NCI-H2227 (cell line): Measurements from ENCODE around the gene PLEKHG5.
"Not testable (repeated sequence)": the region's sequence is repeated elsewhere in the genome, so short reads cannot be mapped to it uniquely, and the experiment has no call there.

Experiments used
- DNase-seq: peaks from one replicate; lab custom pipeline; 2025; ENCODE audit not compliant: unreplicated experiment; lab: John Stamatoyannopoulos, UW

PLEKHG5 gene

DNA sequence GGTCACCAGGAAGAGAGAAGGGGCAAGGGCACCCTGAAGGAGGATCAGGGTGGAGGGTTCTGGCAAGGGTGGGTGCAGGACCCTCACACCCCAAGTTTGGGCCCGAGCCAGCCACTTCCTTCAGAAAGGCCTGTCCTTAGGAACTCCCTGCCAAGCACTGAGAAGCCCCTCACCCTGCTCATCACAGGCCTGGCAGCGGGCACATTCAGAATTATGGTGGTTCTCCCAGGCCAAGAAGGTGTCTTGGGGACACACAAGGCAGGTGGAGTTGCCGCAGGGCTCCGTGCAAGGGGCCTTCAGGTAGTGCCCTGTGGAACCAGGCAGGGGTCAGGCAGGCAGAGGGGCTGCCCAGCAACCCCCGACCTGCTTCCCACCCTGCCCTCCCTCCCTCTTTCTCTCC, 26.6 kb downstream of the PLEKHG5 start:
- DNase-seq, result no peak

DNA sequence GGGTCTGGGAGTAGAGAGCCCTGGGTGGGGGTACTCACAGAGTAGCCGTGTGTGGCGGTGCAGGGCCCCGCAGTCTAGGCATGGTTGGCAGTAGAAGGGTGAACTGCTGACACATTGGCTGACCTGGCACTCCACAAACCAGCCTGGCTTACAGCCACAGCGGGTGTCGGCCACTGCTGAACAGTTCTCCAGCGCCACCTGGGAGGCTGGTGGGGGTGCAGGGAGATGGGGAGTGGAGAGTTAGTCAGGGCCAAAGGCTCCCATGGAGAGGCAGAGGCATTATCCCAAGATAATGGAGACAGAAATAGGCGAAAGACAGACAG, 27.0 kb downstream of the PLEKHG5 start:
- no peak for DNase-seq

DNA sequence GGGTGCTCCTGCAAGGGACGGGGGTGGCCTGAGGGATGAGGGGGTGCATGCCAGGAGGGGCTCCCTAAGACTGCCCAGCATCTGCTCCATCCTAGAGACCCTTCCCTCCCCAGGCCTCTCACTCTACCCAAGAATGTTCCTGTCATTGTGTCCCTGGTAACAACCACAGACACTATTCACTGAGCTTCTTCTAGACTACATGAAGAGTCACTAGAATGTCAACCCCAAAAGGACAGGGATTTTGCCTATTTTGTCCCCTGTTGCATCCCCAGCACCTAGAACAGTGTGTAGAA, 28.4 kb downstream of the PLEKHG5 start:
- DNase-seq, result no peak

DNA sequence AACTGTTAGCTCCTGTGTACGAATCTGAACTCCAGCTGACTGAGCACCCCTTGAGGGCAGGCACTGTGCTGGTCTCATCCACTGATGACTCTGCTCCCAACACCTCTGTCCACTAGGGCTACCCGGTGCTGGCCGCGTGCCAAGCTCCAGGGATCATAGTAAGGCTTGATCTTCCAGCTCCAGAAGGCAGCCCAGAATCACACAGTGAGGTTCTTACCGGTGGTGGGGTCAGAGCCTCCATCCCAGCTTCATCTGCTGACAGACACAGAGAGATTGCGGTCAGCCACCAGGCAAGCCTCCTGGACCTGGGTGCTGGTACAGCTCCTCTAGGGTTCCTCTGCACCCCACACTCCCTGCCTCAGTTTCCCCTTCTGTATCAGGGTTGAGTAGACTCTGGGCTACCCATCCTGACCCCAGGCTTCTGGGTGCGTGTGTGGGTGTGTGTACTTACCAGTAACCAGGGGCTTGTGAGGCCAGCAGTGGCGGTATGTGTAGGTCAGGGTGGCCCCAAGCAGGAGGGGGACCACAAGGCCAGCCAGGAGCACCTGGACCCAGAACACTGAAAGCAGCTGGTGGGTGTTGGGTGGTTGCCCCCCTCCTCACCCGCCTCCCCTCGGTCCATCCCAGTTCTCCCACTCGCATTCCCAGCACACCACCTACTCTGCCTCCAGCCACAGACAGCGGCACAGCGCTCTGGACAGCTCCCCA, 28.9 kb downstream of the PLEKHG5 start:
- no peak for DNase-seq

DNA sequence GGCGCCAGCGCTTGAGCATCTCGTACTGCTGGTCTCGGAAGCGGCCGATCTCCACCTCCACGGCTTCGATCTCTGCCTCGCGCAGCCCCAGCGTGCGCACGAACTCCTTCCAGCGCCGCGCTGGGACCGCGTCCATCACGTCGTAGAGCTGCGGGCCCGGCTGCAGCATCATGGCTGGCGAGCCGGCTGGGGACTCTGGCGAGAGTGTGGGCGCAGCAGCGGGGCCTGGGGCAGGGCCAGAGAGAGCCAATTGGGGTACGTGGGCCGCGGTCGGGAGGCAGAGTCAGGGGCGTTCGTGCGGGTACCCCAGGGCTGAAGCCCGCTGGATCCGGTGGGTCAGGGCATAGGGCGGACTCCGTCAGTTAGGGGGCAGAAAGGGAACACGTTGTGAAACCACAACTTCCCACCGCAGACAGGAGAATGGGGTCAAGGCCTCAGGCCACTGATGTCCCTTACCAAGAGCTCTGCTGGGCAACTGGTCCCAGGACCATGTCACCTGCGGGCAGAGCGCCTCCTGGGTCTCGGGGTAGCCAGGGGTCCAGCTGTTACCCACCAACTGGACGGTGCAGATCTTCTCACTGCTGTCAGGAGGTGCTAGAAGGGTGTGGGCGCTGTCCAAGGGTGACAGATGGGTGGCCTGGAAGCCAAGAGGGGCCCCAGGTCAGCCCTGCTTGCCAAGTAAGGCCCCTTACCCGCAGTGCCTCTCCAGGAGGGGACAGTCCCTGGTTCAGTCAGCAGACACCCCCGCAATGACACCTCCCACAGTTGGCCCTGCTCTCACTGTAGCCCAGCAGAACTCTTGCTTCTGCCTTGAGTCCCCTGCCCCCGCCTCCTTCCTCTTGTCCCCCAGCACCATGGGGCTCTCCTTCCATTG, 29.7 kb downstream of the PLEKHG5 start:
- DNase-seq, result no peak

DNA sequence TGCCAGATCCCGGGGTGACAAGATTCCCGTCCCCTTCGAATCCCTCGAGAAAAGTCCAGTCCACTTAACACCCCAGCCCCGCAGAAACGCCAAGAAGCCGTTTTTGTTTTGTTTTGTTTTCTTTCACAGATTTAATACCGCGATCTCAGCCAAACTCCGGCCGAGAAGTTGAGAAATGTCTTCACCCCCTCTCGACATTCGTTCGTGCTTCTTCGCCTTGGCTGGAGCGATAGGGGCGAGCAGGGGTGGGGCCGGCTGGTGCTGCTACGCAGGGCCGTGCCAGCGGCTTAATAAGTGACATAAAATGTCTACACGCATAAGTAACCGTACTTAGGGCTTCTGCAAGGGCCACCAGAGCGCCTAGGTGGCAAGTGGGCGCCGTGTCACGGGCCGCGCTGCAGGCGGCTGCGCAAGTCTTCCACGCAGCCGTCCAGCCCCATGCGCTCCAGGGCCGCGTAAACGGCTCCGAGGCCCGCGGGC, 30.4 kb downstream of the PLEKHG5 start:
- no peak for DNase-seq

DNA sequence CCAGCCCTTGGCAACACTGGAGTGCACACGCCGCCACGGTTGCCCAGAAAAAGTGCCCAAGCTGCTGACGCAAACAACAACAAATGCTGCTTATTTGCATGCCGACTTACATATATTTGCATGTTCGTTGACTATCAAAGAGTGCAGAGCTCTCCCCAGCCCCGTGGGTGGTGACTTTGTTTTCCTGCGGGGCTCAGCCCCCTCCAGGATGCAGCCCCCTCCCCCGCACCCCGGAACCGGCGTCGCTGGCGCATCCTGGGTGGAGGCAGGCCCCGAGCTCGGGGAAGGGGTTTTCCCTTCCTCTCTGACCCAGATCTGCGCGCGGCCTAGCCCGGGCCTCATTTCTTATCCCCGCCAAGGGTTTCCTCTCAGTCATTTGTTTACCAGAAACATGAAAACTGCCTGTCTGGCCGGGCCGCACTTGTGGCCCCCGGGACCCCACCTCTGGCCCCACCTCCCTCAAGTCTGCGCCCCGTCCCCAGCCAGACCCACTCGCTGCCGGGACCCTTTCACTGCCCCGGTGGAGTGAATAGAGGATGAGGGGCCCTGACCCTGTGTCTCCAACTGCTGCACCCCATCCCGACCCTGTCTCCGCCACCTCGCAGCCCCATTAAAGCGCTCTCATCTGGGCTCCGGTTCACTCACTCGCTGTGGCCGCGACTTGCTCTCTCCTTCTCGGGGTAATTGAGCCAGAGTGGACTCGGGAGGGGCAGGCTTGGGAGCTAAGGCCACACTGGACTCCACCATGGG, 31.0 kb downstream of the PLEKHG5 start:
- DNase-seq, result no peak

DNA sequence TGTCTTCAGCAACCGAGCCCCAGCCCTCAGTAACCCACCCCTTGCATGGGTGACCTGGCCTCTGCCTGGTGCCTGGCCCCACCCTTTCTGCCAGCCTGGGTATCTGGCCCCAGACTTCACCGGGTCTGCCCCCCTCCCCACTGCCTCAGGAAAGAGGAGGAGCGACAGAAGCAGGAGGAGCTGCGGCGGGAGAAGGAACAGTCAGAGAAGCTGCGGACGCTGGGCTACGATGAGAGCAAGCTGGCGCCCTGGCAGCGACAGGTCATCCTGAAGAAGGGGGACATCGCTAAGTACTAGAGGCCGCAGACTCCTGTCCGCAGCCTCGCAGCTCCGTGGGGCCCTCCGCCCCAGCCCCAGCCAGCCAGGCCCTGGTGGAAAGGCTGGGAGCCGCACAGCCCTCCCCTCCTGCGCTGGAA, 31.6 kb downstream of the PLEKHG5 start:
- no peak for DNase-seq

DNA sequence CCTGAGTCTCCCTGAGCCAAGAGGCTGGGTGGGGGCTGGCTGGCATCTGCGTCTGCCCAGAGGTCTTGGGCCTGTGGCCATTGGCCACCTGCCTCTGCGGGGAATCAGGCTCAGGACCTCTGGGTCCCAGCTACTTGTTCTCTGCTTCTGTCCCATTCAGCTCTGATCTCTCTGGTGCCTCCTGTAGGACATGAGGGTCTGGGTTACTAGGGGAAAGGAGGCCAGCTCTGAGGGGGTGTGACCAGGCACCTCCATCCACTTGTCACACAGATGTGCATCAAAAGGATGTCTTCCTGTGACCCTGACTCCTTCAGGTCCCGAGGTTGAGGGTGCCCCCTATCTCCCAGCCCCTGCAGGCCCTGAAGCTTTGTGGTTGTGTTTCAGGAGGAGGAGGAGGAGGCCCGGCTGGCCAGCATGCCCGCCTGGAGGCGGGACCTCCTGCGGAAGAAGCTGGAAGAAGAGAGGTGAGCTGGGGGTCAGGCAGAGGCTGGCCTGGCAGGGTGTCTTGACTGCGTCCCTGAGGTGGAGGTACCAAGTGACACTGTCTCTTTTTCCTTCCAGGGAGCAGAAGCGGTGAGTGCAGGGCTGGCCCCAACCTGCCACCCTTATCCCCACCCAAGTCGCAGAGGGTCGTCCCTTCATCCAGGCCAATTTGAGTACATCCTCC, 34.5 kb downstream of the PLEKHG5 start:
- no peak for DNase-seq

DNA sequence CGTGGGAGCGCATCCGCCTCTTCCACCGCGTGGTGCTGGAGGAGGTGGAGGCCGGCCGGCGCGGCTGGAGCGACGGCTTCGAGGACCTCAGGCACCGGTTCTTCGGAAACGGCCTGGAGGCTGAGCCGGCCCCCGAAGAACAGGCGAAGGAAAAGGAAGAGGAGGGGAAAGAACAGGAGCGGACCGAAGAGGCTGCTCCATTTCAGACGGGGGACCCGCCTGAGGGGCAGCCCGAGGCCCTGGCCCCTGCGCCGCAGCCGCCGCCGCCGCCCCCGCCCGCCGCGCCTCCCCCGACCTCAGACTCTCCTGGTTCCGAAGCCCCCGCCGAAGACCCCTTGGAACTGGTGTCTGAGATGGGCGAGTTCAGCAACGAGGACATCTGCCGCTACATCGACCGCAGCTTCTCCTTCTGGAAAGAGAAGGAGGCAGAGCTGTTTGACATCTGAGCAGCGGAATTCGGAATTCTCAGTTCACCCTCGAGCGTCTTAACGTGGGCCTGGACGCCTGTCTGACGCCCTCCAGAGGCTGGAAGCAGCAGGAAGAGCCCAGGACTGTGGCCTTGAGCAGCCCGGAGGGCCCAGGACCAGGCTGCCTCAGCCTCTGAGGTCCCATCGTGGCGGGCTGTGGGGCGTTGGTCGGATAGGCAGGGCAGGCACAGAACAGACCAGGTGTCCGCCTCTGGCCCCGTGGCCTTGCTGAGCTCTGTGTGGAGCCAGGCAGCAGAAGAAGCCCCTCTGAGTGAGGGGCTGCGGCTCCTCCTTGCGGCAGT, 35.5 kb downstream of the PLEKHG5 start:
- DNase-seq, result not testable (repeated sequence)

DNA sequence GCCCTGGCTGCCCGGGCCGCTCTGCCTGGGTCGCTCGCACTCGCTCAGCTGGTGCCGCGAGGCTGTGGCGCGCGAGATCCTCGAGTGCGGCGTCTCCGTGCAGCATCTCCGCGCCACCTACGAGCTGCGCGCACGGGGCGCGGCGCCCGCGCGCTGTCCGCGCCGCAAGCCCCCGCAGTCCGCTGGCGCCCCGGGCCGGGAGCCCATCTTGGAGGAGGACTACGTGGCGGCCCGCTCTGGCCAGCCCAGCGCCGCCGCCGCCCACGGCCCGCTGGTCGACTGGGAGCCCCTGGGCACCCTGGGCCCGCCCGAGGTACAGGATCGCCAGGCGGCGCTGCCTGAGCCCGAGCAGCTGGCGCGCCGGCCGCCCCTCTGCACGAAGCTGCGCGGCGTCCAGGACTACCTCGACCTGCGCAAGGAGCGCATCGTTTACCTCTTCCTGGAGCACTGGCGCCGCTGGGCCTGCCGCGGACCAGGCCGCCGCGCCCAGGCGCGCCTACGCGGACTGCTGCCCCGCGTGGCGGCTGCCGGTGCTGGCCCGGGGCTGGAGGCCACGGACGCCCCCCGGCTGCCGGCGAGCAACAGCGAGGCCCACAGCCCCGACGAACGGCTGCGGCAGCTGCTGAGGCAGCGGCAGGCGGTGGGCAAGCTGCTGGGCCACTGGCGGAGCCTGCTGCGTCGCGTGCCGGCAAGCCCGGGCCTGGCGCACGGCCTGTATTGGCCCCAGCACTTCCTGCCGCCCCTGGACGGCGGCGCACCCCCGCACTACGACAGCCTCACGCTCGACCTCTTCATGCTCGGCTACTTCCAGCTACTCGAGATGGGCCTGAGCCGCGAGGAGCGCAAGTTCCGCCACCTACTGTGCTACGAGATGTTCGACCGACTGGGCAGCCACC, 36.4 kb downstream of the PLEKHG5 start:
- no peak for DNase-seq

DNA sequence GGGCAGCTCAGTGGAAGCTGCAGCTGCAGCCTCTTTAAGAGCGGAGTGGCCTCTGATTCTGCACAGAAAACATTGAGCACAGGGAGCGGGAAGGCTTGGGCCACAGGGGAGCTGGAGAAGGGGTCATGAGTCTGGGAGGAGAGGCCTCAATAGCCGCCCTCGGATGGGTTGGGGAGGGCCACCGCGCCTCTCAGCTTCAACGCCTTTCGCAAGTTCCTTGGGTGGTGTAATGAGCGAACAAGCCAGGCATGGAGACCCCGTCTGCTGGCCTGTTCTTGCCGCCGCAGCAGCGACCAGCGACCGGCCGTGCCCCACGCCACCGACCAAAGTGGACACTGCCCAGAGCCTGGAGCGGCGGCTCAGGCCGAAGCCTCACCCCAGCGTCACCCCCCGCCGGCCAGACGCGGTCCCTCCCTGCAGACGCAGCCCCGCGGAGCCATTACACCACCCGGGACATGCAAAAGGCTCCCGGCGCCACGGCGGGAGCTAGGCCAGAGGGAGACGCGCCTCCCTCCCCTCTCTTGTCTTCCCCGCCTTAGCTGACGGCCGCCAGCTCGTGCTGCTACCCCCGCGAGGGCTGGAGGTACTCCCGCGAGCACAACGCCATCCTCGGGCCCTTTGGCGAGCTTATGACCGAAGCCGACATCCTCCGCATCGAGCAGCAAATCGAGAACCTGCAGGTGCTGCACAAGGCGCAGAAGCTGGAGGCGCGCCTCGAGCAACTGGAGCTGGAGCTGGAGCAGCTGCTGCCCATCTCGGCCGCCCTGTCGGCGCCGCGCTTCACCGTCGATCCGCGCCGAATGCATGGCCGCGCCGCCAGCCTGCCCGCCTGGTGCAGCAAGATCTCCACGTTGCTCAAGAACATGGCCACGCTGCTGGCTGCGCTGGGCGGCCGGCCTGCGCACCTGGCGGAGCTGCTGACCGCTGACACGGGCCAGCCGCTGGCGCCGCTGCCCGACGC, 37.3 kb downstream of the PLEKHG5 start:
- not testable (repeated sequence) for DNase-seq

DNA sequence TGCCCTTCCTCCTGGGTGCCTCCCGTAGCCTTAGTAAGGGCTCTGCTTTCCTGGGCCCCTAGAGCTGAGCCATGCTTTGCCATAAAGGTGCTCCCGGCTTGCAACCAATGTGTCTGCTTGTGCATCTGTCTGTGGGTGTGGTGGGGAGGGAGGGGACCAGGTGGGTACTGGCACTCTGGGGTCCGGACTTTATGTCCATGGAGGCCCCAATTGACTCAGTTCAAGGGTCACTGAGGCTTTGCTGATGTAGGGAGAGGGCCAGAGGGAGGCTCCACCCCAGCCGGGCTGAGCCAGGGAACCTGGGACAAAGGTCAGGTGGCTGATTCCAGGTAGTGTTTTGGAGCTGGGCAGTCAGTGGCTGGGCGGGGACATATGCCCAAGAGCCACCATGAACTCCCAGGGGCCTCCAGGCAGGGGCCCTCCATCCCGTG, 40.5 kb downstream of the PLEKHG5 start:
- no peak for DNase-seq

DNA sequence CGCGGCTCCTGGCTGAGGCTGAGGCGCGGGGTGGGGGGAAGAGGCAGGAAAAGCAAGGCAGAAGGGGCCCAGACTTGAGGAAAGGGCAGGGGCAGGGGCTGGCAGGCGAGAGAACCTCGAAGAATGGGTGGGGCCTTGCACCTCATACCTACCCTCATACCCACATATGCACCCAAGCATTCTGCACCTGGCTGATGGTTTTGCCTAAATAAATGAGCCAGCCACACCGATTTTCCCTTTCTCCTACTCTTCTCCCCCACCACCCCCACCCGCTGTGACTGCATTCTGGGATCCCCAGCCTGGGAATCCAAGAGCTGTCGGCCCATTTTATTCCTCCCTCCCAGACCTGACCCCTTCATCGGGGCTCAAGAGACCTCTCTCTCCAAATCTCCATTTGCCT, 41.0 kb downstream of the PLEKHG5 start:
- not testable (repeated sequence) for DNase-seq

DNA sequence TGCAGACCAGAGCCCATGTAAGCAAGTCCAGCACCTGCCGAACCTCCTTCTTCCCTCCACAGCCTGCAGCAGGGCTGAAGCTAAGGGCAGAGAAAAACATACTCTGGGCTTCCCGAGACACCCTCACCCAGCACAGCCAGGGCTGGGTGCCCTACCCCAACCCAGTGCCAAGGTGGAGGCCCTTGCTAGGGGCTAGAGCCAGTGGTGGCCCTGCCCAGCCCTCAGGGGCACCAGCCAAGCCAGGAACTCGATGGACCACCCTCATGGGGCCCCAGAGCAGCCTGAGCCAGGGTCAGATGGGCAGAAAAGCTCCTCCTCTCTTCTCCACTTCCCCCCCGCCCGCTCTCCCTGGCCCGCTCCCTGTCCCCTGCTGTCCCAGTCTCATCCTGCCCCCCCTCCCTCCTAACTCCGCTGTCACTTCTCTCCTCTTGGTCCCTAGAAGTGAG, 41.4 kb downstream of the PLEKHG5 start:
- DNase-seq, result no peak

DNA sequence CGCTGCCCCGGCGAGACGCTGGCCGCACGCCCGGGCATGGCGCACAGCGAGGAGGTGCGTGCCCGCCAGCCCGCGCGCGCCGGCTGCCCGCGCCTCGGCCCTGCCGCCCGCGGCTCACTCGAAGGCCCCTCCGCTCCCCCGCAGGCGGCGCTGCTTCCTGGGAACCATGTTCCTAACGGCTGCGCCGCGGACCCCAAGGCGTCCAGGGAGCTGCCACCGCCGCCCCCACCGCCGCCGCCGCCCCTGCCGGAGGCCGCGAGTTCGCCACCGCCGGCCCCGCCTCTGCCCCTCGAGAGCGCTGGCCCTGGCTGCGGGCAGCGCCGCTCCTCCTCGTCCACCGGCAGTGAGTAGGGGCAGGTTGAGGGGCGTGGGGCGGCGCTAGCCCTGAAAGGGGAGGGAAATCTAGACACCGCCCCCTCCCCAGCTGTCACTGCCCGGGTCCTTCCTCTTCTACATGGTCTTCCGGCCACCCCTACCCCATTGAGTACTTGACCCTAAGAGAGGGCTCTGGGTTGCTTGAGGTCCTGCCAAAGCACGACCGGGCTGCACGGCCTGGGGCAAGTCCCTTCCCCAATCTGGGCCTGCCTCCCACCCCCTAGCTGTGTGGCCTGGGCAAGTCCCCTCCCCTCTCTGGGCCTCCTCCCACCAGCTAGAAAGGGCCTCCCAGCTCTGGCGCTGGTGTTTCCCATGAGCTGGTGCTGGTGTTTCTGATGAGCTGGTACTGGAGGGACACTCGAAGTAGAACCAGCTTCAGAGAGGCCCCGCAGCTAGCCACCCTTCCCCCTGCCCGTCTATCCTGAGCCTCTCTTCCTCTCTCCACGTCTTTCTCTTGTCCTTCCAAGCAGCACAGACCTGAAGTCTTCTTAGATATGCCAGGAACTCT, 42.5 kb downstream of the PLEKHG5 start:
- DNase-seq, result peak; percentile 60
